ENCODE data around the gene CHRNG.

- TF ChIP-seq POLR2A (IDR thresholded peaks at IDR 0.05), result no peak
- no peak for TF ChIP-seq CTCF (IDR thresholded peaks at IDR 0.05)
- TF ChIP-seq POLR2AphosphoS5 (IDR thresholded peaks at IDR 0.05), result no peak
Measured at GRCh38 chr2:232526372-232526941, 13.0 kb upstream of the CHRNG start.
